Sciatic nerve (tissue), 2 donors: ENCODE results near the gene IP6K1. TPM values are rescaled to one million over a fixed set of nuclear protein-coding genes. Genes with fewer than 3 reads are reported as not detected.

Source experiments
- ATAC-seq: fragments of 200-7000 bp; cut with Tn5 transposase; one replicate; pipeline ENCODE4 v1.9.1; 2020; ENCODE audit warnings: mild to moderate bottlenecking, moderate library complexity
- DNase-seq: peaks from one replicate; pipeline ENCODE4 v3.0.0-alpha.2; 2020; ENCODE audit warnings: low spot score
- intact Hi-C: fragments of 100-400 bp; cut with DNase I; formaldehyde crosslinking; loops from one replicate; pipeline ENCODE4 v1.14.2; 2022
- total RNA-seq: library from RNA; stranded (reverse); fragmentation: NEBNext Ultra II Directional; extraction: Animal tissue kit (Norgen Biotek cat#: 25700); gene quantifications from one replicate; pipeline ENCODE4 v1.2.1, GENCODE V29; 2021
- donor health status: DM: no; HTN: no; CAD: no.
- donor health status: DM: no; HTN: no; CAD: no.

The IP6K1 gene
- total RNA-seq, 1 donor from 2014 or later, result 47.6 TPM

- DNase-seq, result peak; percentile 55
- intact Hi-C loops, result no loop called here
- ATAC-seq, result no peak
These were observed 69.0 kb downstream of the IP6K1 start for GRCh38 chr3:49717211-49717958.

GRCh38 chr3:49716691-49717210, 69.6 kb downstream of the IP6K1 start:
- intact Hi-C loops, result no loop called here
- ATAC-seq (no peak), DNase-seq (peak; percentile 54)

GRCh38 chr3:49716169-49716568, 70.2 kb downstream of the IP6K1 start:
- no peak for ATAC-seq
- intact Hi-C loops, result no loop called here
- DNase-seq, result peak; percentile 51

- intact Hi-C loops, result no loop called here
- DNase-seq (peak; percentile 54), ATAC-seq (no peak)
These were observed 70.7 kb downstream of the IP6K1 start for GRCh38 chr3:49715611-49716121.

- no peak for DNase-seq
- no peak for ATAC-seq
- intact Hi-C loops, result no loop called here
These were observed 71.4 kb downstream of the IP6K1 start for GRCh38 chr3:49714728-49715550.

GRCh38 chr3:49713336-49714105, 72.8 kb downstream of the IP6K1 start:
- ATAC-seq (no peak), DNase-seq (peak; percentile 57)
- intact Hi-C loops, result no loop called here

- intact Hi-C loops, result no loop called here
- DNase-seq (no peak), ATAC-seq (no peak)
These were observed 73.6 kb downstream of the IP6K1 start for GRCh38 chr3:49712631-49713317.

- DNase-seq, result no peak
- intact Hi-C loops, result no loop called here
- no peak for ATAC-seq
These were observed 74.2 kb downstream of the IP6K1 start for GRCh38 chr3:49712166-49712565.

GRCh38 chr3:49711489-49711888, 74.9 kb downstream of the IP6K1 start:
- ATAC-seq, result no peak
- intact Hi-C loops, result no loop called here
- no peak for DNase-seq

GRCh38 chr3:49709852-49710251, 76.5 kb downstream of the IP6K1 start:
- no peak for ATAC-seq
- no peak for DNase-seq

GRCh38 chr3:49707113-49707480, 79.2 kb downstream of the IP6K1 start:
- DNase-seq (no peak), ATAC-seq (no peak)
- intact Hi-C loops, result no loop called here

More at GRCh38 chr3:49709852-49710251, 76.5 kb downstream of the IP6K1 start:
- intact Hi-C loops, result no loop called here

GRCh38 chr3:49706456-49707112, 79.8 kb downstream of the IP6K1 start:
- DNase-seq (no peak), ATAC-seq (no peak)
- intact Hi-C loops, result no loop called here

- no peak for DNase-seq
- intact Hi-C loops, result no loop called here
- ATAC-seq, result no peak
These were observed 80.9 kb downstream of the IP6K1 start for GRCh38 chr3:49705390-49705960.

GRCh38 chr3:49704629-49705028, 81.7 kb downstream of the IP6K1 start:
- ATAC-seq, result no peak
- DNase-seq, result no peak
- intact Hi-C loops, result no loop called here

GRCh38 chr3:49703956-49704355, 82.4 kb downstream of the IP6K1 start:
- ATAC-seq (no peak), DNase-seq (no peak)
- intact Hi-C loops, result no loop called here

- peak; percentile 81 for ATAC-seq
- no peak for DNase-seq
- intact Hi-C loops, result no loop called here
These were observed 82.9 kb downstream of the IP6K1 start for GRCh38 chr3:49703443-49703927.

GRCh38 chr3:49702672-49703071, 83.7 kb downstream of the IP6K1 start:
- intact Hi-C loops, result no loop called here
- ATAC-seq (no peak), DNase-seq (no peak)
